Tibial nerve (tissue), 3 donors: ENCODE data around the gene SNCA.

Experiments used
- CTCF ChIP-seq, 5 experiments: fragments of 200-600 bp in 3 of 5; fragments of 450-650 bp in 2 of 5; sonication (generic) in 3 of 5; IDR thresholded peaks; one replicate each; pipeline ENCODE4 v1.5.1; 2016 to 2019; ENCODE audit warnings: antibody characterized with exemption in 5 of 5, mild to moderate bottlenecking in 3 of 5, moderate library complexity in 2 of 5
- POLR2A ChIP-seq, 2 donors: fragments of 450-650 bp; IDR thresholded peaks; one replicate each; pipeline ENCODE4 v1.6.1; 2017; ENCODE audit warnings: antibody characterized with exemption in 2 of 2, mild to moderate bottlenecking in 2 of 2, moderate library complexity in 2 of 2

DNA sequence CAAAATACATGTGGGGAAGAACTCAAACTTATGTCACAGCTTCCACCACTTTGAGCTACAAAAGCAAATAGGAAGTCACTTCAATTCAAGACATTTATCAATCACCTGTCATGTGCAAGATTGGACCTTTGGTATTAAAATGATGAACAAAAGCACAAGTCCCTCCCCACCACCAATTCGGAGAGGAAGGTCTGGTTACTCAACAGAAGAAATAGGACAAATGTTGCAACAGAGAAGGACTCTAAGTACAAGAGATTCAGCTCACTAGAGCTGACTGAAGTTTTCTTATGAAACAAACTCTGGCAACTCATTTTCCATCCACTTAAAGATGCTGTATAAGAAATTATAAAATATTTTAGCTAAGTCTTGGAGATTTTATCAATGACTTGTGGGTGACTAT lies 41.6 kb upstream of the SNCA start:
- TF ChIP-seq CTCF (IDR thresholded peaks at IDR 0.05) (no peak), POLR2A (IDR thresholded peaks at IDR 0.05) (no peak)
